Lower lobe of right lung (tissue), 2 donors: Measurements from ENCODE around the gene ROR1. TPM values are rescaled to one million over a fixed set of nuclear protein-coding genes. Genes with fewer than 3 reads are reported as not detected.
"Not testable (repeated sequence)": the region's sequence is repeated elsewhere in the genome, so short reads cannot be mapped to it uniquely, and the experiment has no call there.

Source experiments
- ATAC-seq, 2 donors: fragments of 200-7000 bp; cut with Tn5 transposase; one replicate each; pipeline ENCODE4 v1.9.1; 2020 to 2022; ENCODE audit warnings: mild to moderate bottlenecking in 2 of 2, moderate library complexity in 2 of 2
- DNase-seq: peaks from one replicate; pipeline ENCODE4 v3.0.0-alpha.2; 2020
- H3K27ac ChIP-seq: fragments of 200-600 bp; one replicate; pipeline ENCODE4 v1.8.0; 2022
- H3K27me3 ChIP-seq: fragments of 200-600 bp; one replicate; pipeline ENCODE4 v1.8.0; 2022; ENCODE audit warnings: low read depth
- H3K36me3 ChIP-seq: fragments of 200-600 bp; one replicate; pipeline ENCODE4 v1.8.0; 2022; ENCODE audit warnings: mild to moderate bottlenecking
- H3K4me1 ChIP-seq: fragments of 200-600 bp; one replicate; pipeline ENCODE4 v1.8.0; 2022
- H3K4me3 ChIP-seq: fragments of 200-600 bp; one replicate; pipeline ENCODE4 v1.8.0; 2022; ENCODE audit warnings: mild to moderate bottlenecking
- H3K9me3 ChIP-seq: fragments of 200-600 bp; one replicate; pipeline ENCODE4 v1.8.0; 2022
- intact Hi-C: fragments of 100-400 bp; cut with DNase I; formaldehyde crosslinking; loops from one replicate; pipeline ENCODE4 v1.11.0; 2022
- total RNA-seq: library from RNA; stranded (reverse); fragmentation: NEBNext Ultra II Directional; extraction: Animal tissue kit (Norgen Biotek cat#: 25700); gene quantifications from one replicate; pipeline ENCODE4 v1.2.1, GENCODE V29; 2021
- TF ChIP-seq, protein P1 (sequence below): fragments of 200-600 bp; IDR thresholded peaks from one replicate; pipeline ENCODE4 v1.8.0; 2022; ENCODE audit warnings: antibody characterized with exemption, mild to moderate bottlenecking
- donor health status: DM: no; HTN: yes; CAD: no; lungs with severe emphysema.

The ROR1 gene
- total RNA-seq, 1 donor from 2014 or later: 15.8 TPM

DNA sequence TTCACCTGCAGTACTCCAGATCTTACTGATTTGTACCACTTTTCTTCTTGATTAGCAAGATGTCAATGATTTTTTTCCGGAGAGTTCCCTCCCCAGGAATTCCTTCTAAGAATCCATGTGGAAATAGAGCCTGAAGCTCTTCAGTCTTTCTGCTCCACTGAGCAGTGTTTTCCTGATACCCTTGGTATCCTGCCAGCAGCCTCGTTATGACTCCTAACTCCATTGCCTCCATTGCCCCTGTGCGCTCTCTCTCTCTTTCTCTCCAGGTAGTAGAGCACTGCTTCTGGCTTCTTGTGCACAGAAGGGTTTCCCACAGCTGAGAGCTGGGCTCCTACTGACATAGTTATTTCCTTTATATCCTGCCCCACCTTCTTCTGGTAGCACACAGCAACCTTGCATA lies 441.8 kb downstream of the ROR1 start:
- TF ChIP-seq, protein P1, sequence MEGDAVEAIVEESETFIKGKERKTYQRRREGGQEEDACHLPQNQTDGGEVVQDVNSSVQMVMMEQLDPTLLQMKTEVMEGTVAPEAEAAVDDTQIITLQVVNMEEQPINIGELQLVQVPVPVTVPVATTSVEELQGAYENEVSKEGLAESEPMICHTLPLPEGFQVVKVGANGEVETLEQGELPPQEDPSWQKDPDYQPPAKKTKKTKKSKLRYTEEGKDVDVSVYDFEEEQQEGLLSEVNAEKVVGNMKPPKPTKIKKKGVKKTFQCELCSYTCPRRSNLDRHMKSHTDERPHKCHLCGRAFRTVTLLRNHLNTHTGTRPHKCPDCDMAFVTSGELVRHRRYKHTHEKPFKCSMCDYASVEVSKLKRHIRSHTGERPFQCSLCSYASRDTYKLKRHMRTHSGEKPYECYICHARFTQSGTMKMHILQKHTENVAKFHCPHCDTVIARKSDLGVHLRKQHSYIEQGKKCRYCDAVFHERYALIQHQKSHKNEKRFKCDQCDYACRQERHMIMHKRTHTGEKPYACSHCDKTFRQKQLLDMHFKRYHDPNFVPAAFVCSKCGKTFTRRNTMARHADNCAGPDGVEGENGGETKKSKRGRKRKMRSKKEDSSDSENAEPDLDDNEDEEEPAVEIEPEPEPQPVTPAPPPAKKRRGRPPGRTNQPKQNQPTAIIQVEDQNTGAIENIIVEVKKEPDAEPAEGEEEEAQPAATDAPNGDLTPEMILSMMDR: no peak
- DNase-seq: no peak
- Histone ChIP-seq H3K36me3 (no peaks in the 10 kb centered on the region), H3K27ac (no peak overlapping the region), H3K4me1 (no peaks in the 10 kb centered on the region), H3K9me3 (no peaks in the 10 kb centered on the region), H3K4me3 (no peak overlapping the region), H3K27me3 (no peaks in the 10 kb centered on the region)
- no peak for ATAC-seq
- intact Hi-C loops: no loop called here

DNA sequence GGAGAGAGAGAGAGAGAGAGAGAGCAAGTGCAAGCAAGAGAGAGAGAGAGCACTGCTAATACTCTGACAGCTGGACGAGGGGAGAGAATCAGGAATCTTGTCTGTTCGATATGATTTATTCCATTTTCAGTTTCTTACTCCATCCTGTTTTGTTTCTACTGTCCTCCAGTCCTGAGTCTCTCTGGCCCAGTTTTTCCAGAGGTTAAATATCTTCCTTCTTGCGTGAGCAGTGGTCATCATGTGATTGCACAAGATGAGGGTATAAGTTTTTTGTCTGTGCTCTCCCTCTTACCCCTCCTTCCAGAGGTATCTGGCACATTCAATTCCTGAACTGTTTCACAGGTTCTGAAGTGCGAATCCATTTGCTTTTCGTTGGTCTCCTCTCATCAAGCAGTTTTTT lies 446.4 kb downstream of the ROR1 start:
- H3K9me3 ChIP-seq: no peaks in the 10 kb centered on the region
- H3K27me3 ChIP-seq: no peaks in the 10 kb centered on the region
- H3K4me3 ChIP-seq: no peak overlapping the region
- no peaks in the 10 kb centered on the region for H3K4me1 ChIP-seq
- no peaks in the 10 kb centered on the region for H3K36me3 ChIP-seq
- no peak overlapping the region for H3K27ac ChIP-seq
- intact Hi-C loops: no loop called here
- DNase-seq (no peak), ATAC-seq (no peak)
- TF ChIP-seq, protein P1: no peak

DNA sequence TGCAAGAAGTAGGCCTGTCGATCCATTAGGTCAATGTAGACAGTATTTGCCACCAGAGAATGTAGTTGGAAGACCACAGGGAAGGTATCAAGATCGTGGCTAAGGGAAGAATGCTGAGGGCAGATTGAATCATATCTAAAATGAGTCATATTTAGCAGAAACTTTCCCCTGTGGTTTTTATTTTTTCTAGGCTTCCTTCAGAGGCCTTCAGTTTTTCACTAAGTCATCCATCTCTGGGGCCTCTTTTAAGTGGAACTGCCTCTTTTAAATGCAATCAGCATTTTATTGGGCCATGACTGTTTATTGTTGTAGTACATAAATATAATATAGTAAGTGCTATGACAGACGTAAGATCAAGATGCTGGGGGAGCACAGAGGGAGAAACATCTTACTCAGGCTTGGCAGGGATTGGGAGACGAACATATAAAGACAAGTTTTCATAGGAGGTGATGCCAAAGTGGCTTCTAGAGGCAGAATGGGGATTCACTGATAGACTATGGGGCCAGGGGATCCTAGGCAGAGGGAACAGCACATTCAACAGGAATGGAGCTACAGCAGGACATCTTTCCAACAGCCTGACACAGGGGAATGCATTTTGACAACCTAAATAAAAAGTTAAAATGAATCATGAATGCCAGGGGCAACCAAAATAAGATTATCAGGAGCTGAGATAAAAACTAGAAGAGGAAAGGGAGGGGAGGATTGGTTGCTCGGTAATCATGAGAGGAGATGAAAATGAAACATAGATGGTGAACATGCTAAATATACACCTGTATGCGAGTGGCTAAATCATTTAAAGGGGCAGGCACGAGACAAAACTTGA lies 449.7 kb downstream of the ROR1 start:
- H3K36me3 ChIP-seq: no peaks in the 10 kb centered on the region
- TF ChIP-seq, protein P1: no peak
- no peak for ATAC-seq
- H3K4me3 ChIP-seq: no peak overlapping the region
- H3K27ac ChIP-seq: no peak overlapping the region
- no peaks in the 10 kb centered on the region for H3K4me1 ChIP-seq
- no peaks in the 10 kb centered on the region for H3K9me3 ChIP-seq
- intact Hi-C loops: no loop called here
- no peaks in the 10 kb centered on the region for H3K27me3 ChIP-seq
- no peak for DNase-seq

DNA sequence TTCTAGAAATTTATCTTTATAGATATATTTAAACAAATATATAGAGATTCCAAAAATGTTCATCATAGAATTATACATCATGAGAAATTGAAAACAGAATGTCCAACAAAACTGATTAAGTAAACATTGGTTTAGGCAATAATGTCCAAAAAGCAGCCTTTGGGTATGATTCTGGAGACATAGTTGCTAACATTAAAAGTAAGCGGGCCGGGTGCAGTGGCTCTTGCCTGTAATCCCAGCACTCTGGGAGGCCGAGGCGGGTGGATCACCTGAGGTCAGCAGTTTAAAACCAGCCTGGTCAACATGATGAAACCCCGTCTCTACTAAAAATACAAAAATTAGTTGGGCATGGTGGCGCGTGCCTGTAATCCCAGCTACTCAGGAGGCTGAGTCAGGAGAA lies 450.4 kb downstream of the ROR1 start:
- H3K36me3 ChIP-seq, H3K27ac ChIP-seq, H3K9me3 ChIP-seq, H3K4me1 ChIP-seq, H3K27me3 ChIP-seq, intact Hi-C loops, ATAC-seq, H3K4me3 ChIP-seq, DNase-seq: not testable (repeated sequence)

DNA sequence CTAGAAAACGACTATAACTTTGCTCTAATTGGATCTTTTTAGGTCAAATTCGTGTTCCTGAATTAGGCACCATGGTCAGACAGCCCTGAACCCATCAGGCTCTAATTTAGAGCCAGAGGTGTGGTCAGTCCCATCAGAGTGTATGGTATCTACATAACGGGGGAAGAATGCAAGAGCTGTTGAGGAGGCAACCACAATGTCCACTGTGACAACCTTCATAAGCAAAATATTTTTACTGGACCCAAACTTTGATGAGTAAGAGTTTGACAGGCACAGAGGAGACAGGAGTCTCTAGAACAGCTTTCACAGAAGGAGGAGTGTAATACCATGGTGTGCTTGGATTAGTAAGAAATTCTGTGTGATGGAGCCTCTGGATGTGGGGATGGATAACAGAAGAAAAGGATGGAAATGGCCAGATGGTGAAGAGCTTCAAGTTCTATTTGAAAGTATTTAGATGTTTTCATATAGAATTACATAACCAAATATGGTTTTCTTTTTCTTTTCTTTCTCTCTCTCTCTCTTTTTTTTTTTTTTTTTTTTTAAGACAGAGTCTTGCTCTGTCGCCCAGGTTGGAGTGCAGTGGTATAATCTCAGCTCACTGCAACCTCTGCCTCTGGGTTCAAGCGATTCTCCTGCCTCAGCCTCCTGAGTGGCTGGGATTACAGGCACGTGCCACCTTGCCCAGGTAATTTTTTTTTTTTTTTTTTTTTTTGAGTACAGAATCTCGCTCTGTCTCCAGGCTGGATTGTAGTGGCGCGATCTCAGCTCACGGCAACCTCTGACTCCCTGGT lies 454.5 kb downstream of the ROR1 start:
- Histone ChIP-seq H3K9me3 (no peaks in the 10 kb centered on the region), H3K27ac (no peak overlapping the region), H3K4me3 (no peak overlapping the region), H3K36me3 (no peaks in the 10 kb centered on the region), H3K27me3 (no peaks in the 10 kb centered on the region), H3K4me1 (no peaks in the 10 kb centered on the region)
- DNase-seq: no peak
- TF ChIP-seq, protein P1: no peak
- no peak for ATAC-seq
- intact Hi-C loops: no loop called here

DNA sequence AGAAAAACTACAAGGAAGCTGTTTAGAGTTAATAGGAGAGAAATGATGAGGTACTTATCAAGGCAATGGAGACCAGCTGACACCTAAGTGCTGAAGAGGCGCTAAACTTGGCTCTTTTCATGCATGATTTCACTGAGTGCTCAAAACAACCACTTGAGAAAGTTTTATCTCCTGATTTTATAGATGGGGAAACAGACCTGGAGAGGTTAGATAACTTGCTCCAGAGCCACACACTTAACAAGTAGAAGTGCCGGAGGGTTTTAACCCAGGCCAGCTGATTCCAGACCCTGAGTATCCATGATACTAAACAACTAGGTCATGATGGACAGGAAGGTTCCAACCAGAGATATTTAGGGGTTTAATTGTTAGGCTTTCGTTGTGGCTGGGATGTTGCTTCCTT lies 455.5 kb downstream of the ROR1 start:
- no peaks in the 10 kb centered on the region for H3K36me3 ChIP-seq
- H3K27ac ChIP-seq: no peak overlapping the region
- H3K27me3 ChIP-seq: no peaks in the 10 kb centered on the region
- no peaks in the 10 kb centered on the region for H3K4me1 ChIP-seq
- DNase-seq (no peak), ATAC-seq (no peak)
- TF ChIP-seq, protein P1: no peak
- intact Hi-C loops: no loop called here
- no peak overlapping the region for H3K4me3 ChIP-seq
- no peaks in the 10 kb centered on the region for H3K9me3 ChIP-seq
